ENCODE results near the gene OLFML3. TPM values are rescaled to one million over a fixed set of nuclear protein-coding genes. Genes with fewer than 3 reads are reported as not detected.

OLFML3 gene
- total RNA-seq, 2 donors from 2014 or later, result 15.8 to 25.1 TPM

GRCh38 chr1:113963281-113963906, 15.9 kb upstream of the OLFML3 start:
- Histone ChIP-seq H3K27ac (no peak overlapping the region), H3K9me3 (no peaks in the 10 kb centered on the region), H3K36me3 (peaks cover 0 to 4% of the 10 kb centered on the region in 2 donors), H3K4me3 (no peak overlapping the region), H3K4me1 (replicated peaks) (no peaks in the 10 kb centered on the region), H3K27me3 (replicated peaks; ENCODE audit: insufficient read depth) (no peaks in the 10 kb centered on the region)
- no peak for DNase-seq (ENCODE audit: low spot score)
- 89% methylated on average over 12 of the region's 12 CpGs for WGBS
- intact Hi-C loops (cut with DNase I), result no loop called here
- TF ChIP-seq, protein P1, sequence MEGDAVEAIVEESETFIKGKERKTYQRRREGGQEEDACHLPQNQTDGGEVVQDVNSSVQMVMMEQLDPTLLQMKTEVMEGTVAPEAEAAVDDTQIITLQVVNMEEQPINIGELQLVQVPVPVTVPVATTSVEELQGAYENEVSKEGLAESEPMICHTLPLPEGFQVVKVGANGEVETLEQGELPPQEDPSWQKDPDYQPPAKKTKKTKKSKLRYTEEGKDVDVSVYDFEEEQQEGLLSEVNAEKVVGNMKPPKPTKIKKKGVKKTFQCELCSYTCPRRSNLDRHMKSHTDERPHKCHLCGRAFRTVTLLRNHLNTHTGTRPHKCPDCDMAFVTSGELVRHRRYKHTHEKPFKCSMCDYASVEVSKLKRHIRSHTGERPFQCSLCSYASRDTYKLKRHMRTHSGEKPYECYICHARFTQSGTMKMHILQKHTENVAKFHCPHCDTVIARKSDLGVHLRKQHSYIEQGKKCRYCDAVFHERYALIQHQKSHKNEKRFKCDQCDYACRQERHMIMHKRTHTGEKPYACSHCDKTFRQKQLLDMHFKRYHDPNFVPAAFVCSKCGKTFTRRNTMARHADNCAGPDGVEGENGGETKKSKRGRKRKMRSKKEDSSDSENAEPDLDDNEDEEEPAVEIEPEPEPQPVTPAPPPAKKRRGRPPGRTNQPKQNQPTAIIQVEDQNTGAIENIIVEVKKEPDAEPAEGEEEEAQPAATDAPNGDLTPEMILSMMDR (IDR thresholded peaks at IDR 0.05), result no peak
- TF ChIP-seq POLR2AphosphoS5 (IDR thresholded peaks at IDR 0.05) (no peak), POLR2A (IDR thresholded peaks at IDR 0.05) (no peak)

- Histone ChIP-seq H3K4me1 (replicated peaks) (no peaks in the 10 kb centered on the region), H3K27me3 (replicated peaks; ENCODE audit: insufficient read depth) (no peaks in the 10 kb centered on the region), H3K27ac (no peak overlapping the region), H3K4me3 (no peak overlapping the region), H3K9me3 (no peaks in the 10 kb centered on the region), H3K36me3 (peaks cover 0 to 7% of the 10 kb centered on the region in 2 donors)
- no peak for TF ChIP-seq POLR2A (IDR thresholded peaks at IDR 0.05)
- no peak for TF ChIP-seq POLR2AphosphoS5 (IDR thresholded peaks at IDR 0.05)
- TF ChIP-seq, protein P1 (IDR thresholded peaks at IDR 0.05), result no peak
- DNase-seq (ENCODE audit: low spot score), result no peak
- intact Hi-C loops (cut with DNase I), result no loop called here
- WGBS, result 83% methylated on average over 4 of the region's 4 CpGs
Measured at GRCh38 chr1:113965703-113966412, 13.4 kb upstream of the OLFML3 start.

- WGBS, result 87% methylated on average over 9 of the region's 9 CpGs
- TF ChIP-seq, protein P1 (IDR thresholded peaks at IDR 0.05), result no peak
- no peak for TF ChIP-seq POLR2AphosphoS5 (IDR thresholded peaks at IDR 0.05)
- TF ChIP-seq POLR2A (IDR thresholded peaks at IDR 0.05), result no peak
- Histone ChIP-seq H3K9me3 (no peaks in the 10 kb centered on the region), H3K27me3 (replicated peaks; ENCODE audit: insufficient read depth) (no peaks in the 10 kb centered on the region), H3K36me3 (peaks cover 6 to 10% of the 10 kb centered on the region in 2 donors), H3K27ac (no peak overlapping the region), H3K4me3 (no peak overlapping the region), H3K4me1 (replicated peaks) (no peaks in the 10 kb centered on the region)
- intact Hi-C loops (cut with DNase I), result loop anchor here (10.0 kb wide), 1 partner anchor 138 kb away; no protein-coding TSS in a partner anchor
- DNase-seq (ENCODE audit: low spot score), result no peak
Measured at GRCh38 chr1:113972954-113973353, 6.3 kb upstream of the OLFML3 start.

- DNase-seq (ENCODE audit: low spot score), result no peak
- no peak overlapping the region for H3K4me3 ChIP-seq
- intact Hi-C loops (cut with DNase I), result loop anchor here (5.0 to 10.0 kb wide), 2 partner anchors 141 to 177 kb away; partner anchors contain the start of gene SYT6
- H3K36me3 ChIP-seq, result peaks cover 4 to 6% of the 10 kb centered on the region in 2 donors
- WGBS, result 71% methylated on average over 4 of the region's 4 CpGs
- no peaks in the 10 kb centered on the region for H3K4me1 ChIP-seq (replicated peaks)
- no peaks in the 10 kb centered on the region for H3K9me3 ChIP-seq
- H3K27ac ChIP-seq, result no peak overlapping the region
- TF ChIP-seq, protein P1 (IDR thresholded peaks at IDR 0.05), result no peak
- no peak for TF ChIP-seq POLR2AphosphoS5 (IDR thresholded peaks at IDR 0.05)
- no peak for TF ChIP-seq POLR2A (IDR thresholded peaks at IDR 0.05)
- H3K27me3 ChIP-seq (replicated peaks; ENCODE audit: insufficient read depth), result no peaks in the 10 kb centered on the region
Measured at GRCh38 chr1:113975211-113975895, 3.9 kb upstream of the OLFML3 start.
